Hepatocyte (in vitro differentiated cells): Measurements from ENCODE around the gene CCDC51.

Experiments used
- CTCF ChIP-seq: fragments of 200-600 bp; sonication (generic); IDR thresholded peaks from 2 replicates; pipeline ENCODE4 v1.5.1; 2016; ENCODE audit warnings: antibody characterized with exemption, mild to moderate bottlenecking; ENCODE audit not compliant: poor library complexity
- EZH2 ChIP-seq: fragments of 200-600 bp; sonication (generic); IDR thresholded peaks from 2 replicates; pipeline ENCODE4 v1.6.1; 2016; ENCODE audit warnings: antibody characterized with exemption, mild to moderate bottlenecking, borderline replicate concordance
- EZH2phosphoT487 ChIP-seq: fragments of 200-600 bp; sonication (generic); IDR thresholded peaks from one replicate; pipeline ENCODE4 v1.6.1; 2018; ENCODE audit warnings: antibody characterized with exemption, mild to moderate bottlenecking, low read depth, moderate library complexity; ENCODE audit not compliant: unreplicated experiment, severe bottlenecking

GRCh38 chr3:48422681-48423080, 17.2 kb downstream of the CCDC51 start:
- TF ChIP-seq CTCF (no peak), EZH2phosphoT487 (no peak), EZH2 (no peak)
